NAMALWA (cell line): ENCODE results near the gene XRCC3.

ENCODE experiments used
- DNase-seq: peaks from one replicate; pipeline ENCODE4 v3.0.0-alpha.2; 2015; ENCODE audit warnings: low spot score

The XRCC3 gene

GRCh38 chr14:103693515-103693914, 21.7 kb downstream of the XRCC3 start:
- no peak for DNase-seq

GRCh38 chr14:103692871-103693270, 22.4 kb downstream of the XRCC3 start:
- DNase-seq, result no peak

GRCh38 chr14:103692159-103692558, 23.1 kb downstream of the XRCC3 start:
- no peak for DNase-seq

- DNase-seq, result peak; percentile 83
These were observed 23.6 kb downstream of the XRCC3 start for GRCh38 chr14:103691655-103692054.

- no peak for DNase-seq
These were observed 24.9 kb downstream of the XRCC3 start for GRCh38 chr14:103690332-103690731.

GRCh38 chr14:103688906-103689902, 26.0 kb downstream of the XRCC3 start:
- DNase-seq, result peak; percentile 86

- DNase-seq, result no peak
These were observed 26.8 kb downstream of the XRCC3 start for GRCh38 chr14:103688441-103688840.

GRCh38 chr14:103687712-103688111, 27.5 kb downstream of the XRCC3 start:
- no peak for DNase-seq

GRCh38 chr14:103686831-103687485, 28.3 kb downstream of the XRCC3 start:
- DNase-seq, result no peak

- DNase-seq, result no peak
These were observed 29.7 kb downstream of the XRCC3 start for GRCh38 chr14:103685276-103686211.

GRCh38 chr14:103684871-103685270, 30.4 kb downstream of the XRCC3 start:
- DNase-seq, result no peak

GRCh38 chr14:103684471-103684870, 30.8 kb downstream of the XRCC3 start:
- no peak for DNase-seq

- no peak for DNase-seq
These were observed 32.1 kb downstream of the XRCC3 start for GRCh38 chr14:103683139-103683538.

GRCh38 chr14:103680491-103681231, 34.6 kb downstream of the XRCC3 start:
- no peak for DNase-seq

- DNase-seq, result peak; percentile 74
These were observed 35.9 kb downstream of the XRCC3 start for GRCh38 chr14:103679351-103679750.

GRCh38 chr14:103676881-103677675, 38.2 kb downstream of the XRCC3 start:
- DNase-seq, result no peak

- no peak for DNase-seq
These were observed 39.3 kb downstream of the XRCC3 start for GRCh38 chr14:103675957-103676356.

- no peak for DNase-seq
These were observed 43.3 kb downstream of the XRCC3 start for GRCh38 chr14:103671911-103672310.

GRCh38 chr14:103669370-103669769, 45.9 kb downstream of the XRCC3 start:
- DNase-seq, result no peak

GRCh38 chr14:103668117-103668516, 47.1 kb downstream of the XRCC3 start:
- DNase-seq, result no peak
